Left lung (tissue), 10 donors: Measurements from ENCODE around the gene WDR49. TPM values are rescaled to one million over a fixed set of nuclear protein-coding genes. Genes with fewer than 3 reads are reported as not detected.
A peak's percentile ranks its signal among the peaks of the same experiment; 100 is the strongest.

ENCODE experiments used
- ATAC-seq: fragments of 200-7000 bp; cut with Tn5 transposase; one replicate; pipeline ENCODE4 v1.9.1; 2020; ENCODE audit warnings: moderate library complexity
- DNase-seq, 4 donors: peaks; one replicate each; pipeline ENCODE4 v3.0.0-alpha.2; 2013 to 2020
- H3K27ac ChIP-seq, 2 donors: fragments of 200-600 bp; sonication (generic) in 1 of 2; one replicate each; pipeline versions ENCODE4 v1.5.0 to v1.8.0; 2020 to 2021
- H3K27me3 ChIP-seq, 2 donors: fragments of 200-600 bp; sonication (generic) in 1 of 2; one replicate each; pipeline versions ENCODE4 v1.5.0 to v1.8.0; 2020 to 2021
- H3K36me3 ChIP-seq, 2 donors: fragments of 200-600 bp; sonication (generic) in 1 of 2; one replicate each; pipeline versions ENCODE4 v1.5.0 to v1.8.0; 2020 to 2021
- H3K4me1 ChIP-seq, 2 donors: fragments of 200-600 bp; one replicate each; pipeline ENCODE4 v1.8.0; 2021
- H3K4me3 ChIP-seq, 2 donors: fragments of 200-600 bp; sonication (generic) in 1 of 2; one replicate each; pipeline versions ENCODE4 v1.5.0 to v1.8.0; 2020 to 2021; ENCODE audit warnings: mild to moderate bottlenecking in 1 of 2
- H3K9me3 ChIP-seq, 2 donors: fragments of 200-600 bp; sonication (generic) in 1 of 2; one replicate each; pipeline versions ENCODE4 v1.5.0 to v1.8.0; 2020 to 2021
- CTCF ChIP-seq, 2 donors: fragments of 200-600 bp; sonication (generic) in 1 of 2; IDR thresholded peaks; one replicate each; pipeline versions ENCODE4 v1.5.0 to v1.8.0; 2021; ENCODE audit warnings: antibody characterized with exemption in 2 of 2
- intact Hi-C, 2 donors: fragments of 100-400 bp; cut with DNase I; formaldehyde crosslinking; loops; one replicate each; pipeline versions ENCODE4 v1.11.2 to v1.14.2; 2022
- polyA plus RNA-seq, 6 donors: library from polyadenylated mRNA; unstranded; fragments of 120-200 nt; gene quantifications; one replicate each; pipeline ENCODE4 v1.2.1, GENCODE V29; 2013; ENCODE audit not compliant: insufficient read length in 6 of 6
- total RNA-seq, 2 donors: library from RNA; stranded (reverse); fragmentation: NEBNext Ultra II Directional; extraction: Animal tissue kit (Norgen Biotek cat#: 25700); gene quantifications; one replicate each; pipeline ENCODE4 v1.2.1, GENCODE V29; 2021
- donor health status: DM: no; HTN: yes; CAD: no.
- donor health status: DM: no; HTN: no; CAD: no.

Gene WDR49
- total and polyA plus RNA-seq, 8 donors: 0.99 to 6.0 (median 2.5) TPM

GRCh38 chr3:167575000-167575600 is 78.6 kb downstream of the WDR49 start:
- DNase-seq (peak in 1 of 4 donors; percentile 50), ATAC-seq (no peak)
- Histone ChIP-seq H3K4me3 (no peak overlapping the region), H3K9me3 (no peaks in the 10 kb centered on the region), H3K4me1 (no peaks in the 10 kb centered on the region), H3K27me3 (no peaks in the 10 kb centered on the region), H3K27ac (no peak overlapping the region), H3K36me3 (no peaks in the 10 kb centered on the region)
- TF ChIP-seq CTCF (IDR thresholded peaks at IDR 0.05): no peak
- intact Hi-C loops: no loop called here

DNA sequence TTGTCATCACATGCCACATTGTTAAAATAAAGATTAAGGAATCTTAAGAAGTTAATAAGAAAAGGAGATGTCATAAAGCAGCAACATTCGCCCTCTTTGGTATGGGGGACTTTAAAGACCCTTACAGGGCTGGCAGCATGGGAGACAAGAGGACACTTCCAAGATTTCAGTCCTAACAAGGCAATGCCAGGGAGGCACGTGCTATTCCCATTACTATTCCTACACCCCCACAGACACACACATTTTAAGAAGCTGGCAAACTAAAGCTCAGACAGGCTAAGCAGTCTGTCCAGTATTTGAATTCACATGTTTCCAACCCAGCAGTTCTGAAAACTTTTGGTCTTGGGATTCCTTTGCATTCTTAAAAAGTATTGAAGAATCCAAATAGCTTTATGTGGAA is 80.8 kb downstream of the WDR49 start:
- Histone ChIP-seq H3K4me1 (no peaks in the 10 kb centered on the region), H3K9me3 (no peaks in the 10 kb centered on the region), H3K27me3 (no peaks in the 10 kb centered on the region), H3K4me3 (no peak overlapping the region), H3K27ac (no peak overlapping the region), H3K36me3 (no peaks in the 10 kb centered on the region)
- ATAC-seq (no peak), DNase-seq (no peak)
- TF ChIP-seq CTCF (IDR thresholded peaks at IDR 0.05): no peak
- intact Hi-C loops: no loop called here

- ATAC-seq (no peak), DNase-seq (no peak)
- no peak overlapping the region for H3K27ac ChIP-seq
- H3K9me3 ChIP-seq: no peaks in the 10 kb centered on the region
- no peak overlapping the region for H3K4me3 ChIP-seq
- no peaks in the 10 kb centered on the region for H3K4me1 ChIP-seq
- intact Hi-C loops: no loop called here
- no peaks in the 10 kb centered on the region for H3K36me3 ChIP-seq
- TF ChIP-seq CTCF (IDR thresholded peaks at IDR 0.05): no peak
- no peaks in the 10 kb centered on the region for H3K27me3 ChIP-seq
Observed at GRCh38 chr3:167568634-167569033, 85.1 kb downstream of the WDR49 start.

- DNase-seq (no peak), ATAC-seq (no peak)
- Histone ChIP-seq H3K27ac (no peak overlapping the region), H3K4me1 (no peaks in the 10 kb centered on the region), H3K4me3 (no peak overlapping the region), H3K36me3 (no peaks in the 10 kb centered on the region), H3K27me3 (no peaks in the 10 kb centered on the region), H3K9me3 (no peaks in the 10 kb centered on the region)
- intact Hi-C loops: no loop called here
- TF ChIP-seq CTCF (IDR thresholded peaks at IDR 0.05): no peak
Observed at GRCh38 chr3:167565489-167565888, 88.3 kb downstream of the WDR49 start.

DNA sequence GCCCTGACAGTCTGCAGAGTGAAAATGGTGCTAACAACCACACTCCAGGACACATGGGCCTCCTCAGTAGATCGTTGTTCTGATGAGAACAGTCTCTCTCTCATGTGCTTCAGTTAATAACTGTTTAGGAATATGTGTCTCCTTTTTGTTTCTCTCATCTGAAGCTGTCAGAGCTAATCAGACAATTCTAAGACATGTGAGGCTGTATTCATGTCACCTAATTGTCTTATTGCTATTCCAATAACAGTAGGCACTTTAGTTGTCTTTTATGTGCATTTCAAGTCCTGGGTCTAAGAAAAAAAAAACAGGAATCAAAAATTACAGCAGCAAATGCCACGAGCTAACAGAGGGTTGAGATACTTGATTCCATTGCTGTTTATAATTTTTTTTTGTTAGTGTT is 89.1 kb downstream of the WDR49 start:
- Histone ChIP-seq H3K27me3 (no peaks in the 10 kb centered on the region), H3K9me3 (no peaks in the 10 kb centered on the region), H3K27ac (no peak overlapping the region), H3K36me3 (no peaks in the 10 kb centered on the region), H3K4me1 (no peaks in the 10 kb centered on the region), H3K4me3 (no peak overlapping the region)
- ATAC-seq: no peak
- intact Hi-C loops: no loop called here
- DNase-seq: no peak
- no peak for TF ChIP-seq CTCF (IDR thresholded peaks at IDR 0.05)
